LNCAP (cell line): ENCODE data around the gene DSCAML1.

ENCODE experiments used
- CTCF ChIP-seq: fragments of 450-650 bp; IDR thresholded peaks from 2 replicates; pipeline ENCODE4 v1.5.1; 2017; ENCODE audit warnings: mild to moderate bottlenecking

The DSCAML1 gene

GRCh38 chr11:117750916-117751662 is 45.9 kb downstream of the DSCAML1 start:
- TF ChIP-seq CTCF = no peak

- TF ChIP-seq CTCF = no peak
These were observed 46.7 kb downstream of the DSCAML1 start for GRCh38 chr11:117750357-117750756.

GRCh38 chr11:117749541-117749910 is 47.5 kb downstream of the DSCAML1 start:
- TF ChIP-seq CTCF = no peak

- TF ChIP-seq CTCF = no peak
These were observed 48.1 kb downstream of the DSCAML1 start for GRCh38 chr11:117748771-117749540.

- no peak for TF ChIP-seq CTCF
These were observed 49.1 kb downstream of the DSCAML1 start for GRCh38 chr11:117747892-117748291.

GRCh38 chr11:117745346-117745745 is 51.7 kb downstream of the DSCAML1 start:
- TF ChIP-seq CTCF = no peak

GRCh38 chr11:117744471-117745150 is 52.4 kb downstream of the DSCAML1 start:
- no peak for TF ChIP-seq CTCF
